Glomerular visceral epithelial cell (primary cell): Measurements from ENCODE around the gene PPP1R14C.
"Not testable (repeated sequence)": the region's sequence is repeated elsewhere in the genome, so short reads cannot be mapped to it uniquely, and the experiment has no call there.

Experiments used
- DNase-seq: peaks from one replicate; pipeline ENCODE4 v3.0.0-alpha.2; 2016; ENCODE audit errors: extremely low spot score

The PPP1R14C gene

DNA sequence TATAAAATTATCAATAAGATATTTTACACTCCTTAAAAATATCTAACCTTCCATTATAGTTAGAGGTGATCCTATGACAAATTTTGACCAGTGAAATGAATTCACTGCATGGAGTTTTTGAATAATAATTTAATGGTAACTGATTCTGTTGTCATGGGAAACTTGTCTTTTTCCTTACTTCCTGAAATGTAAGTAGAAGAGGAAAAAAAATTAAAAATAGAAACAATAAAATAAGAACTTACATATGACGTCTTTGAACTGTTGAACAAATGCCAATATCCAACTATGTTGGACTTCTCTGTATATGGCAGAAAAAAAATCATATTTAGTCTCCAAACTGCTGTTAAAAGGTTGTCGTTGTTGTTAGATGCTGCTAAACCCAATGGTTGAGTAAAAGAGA, 26.3 kb downstream of the PPP1R14C start:
- no peak for DNase-seq

GRCh38 chr6:150169609-150170008, 26.8 kb downstream of the PPP1R14C start:
- DNase-seq, result no peak

DNA sequence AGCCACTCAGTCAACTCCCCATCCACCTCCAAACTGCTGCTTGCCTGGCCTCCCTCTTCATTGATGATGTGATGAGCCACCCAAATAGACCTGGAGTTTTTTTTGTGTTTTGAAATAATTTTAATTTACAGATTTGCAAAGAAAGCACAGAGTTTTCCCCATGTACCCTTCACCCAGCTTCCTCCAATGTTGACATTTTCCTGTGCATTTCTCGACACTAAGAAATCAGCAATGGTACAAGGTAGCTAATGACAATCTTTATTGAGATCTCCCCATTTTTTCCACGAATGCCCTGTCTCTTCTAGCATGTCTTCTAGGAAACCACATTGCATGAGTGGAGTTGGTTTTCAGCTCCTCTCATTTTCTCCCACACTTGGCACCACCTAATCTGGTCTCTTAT, 30.1 kb downstream of the PPP1R14C start:
- no peak for DNase-seq

DNA sequence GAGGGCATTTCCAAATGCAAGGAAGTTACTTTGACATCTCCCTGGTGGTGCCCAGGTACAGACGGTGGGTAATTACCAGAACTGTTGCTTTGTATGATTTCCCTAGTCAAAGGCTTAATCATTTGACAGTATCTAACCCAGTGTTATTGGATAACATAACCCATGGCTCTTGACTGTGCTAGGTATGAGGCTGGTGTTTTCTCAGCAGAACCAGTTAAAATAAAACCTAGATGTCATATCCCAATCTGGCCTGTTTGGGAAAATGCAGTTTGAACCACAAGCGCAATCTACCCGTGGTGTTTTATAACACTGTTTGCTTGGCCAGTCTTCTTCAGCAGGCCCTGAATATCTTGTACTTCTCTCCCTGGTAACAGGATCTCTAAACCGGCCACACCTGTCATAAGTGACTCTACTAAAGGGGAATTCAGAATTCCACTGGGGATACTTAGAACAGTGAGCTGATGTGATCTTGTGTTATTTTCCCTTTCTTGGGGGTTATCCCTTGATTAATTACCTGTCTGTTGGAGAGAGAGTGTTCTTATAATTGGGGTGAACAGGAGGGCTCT, 32.8 kb downstream of the PPP1R14C start:
- DNase-seq, result peak; percentile 41

- DNase-seq, result peak; percentile 51
Observed at GRCh38 chr6:150176152-150176551, 33.3 kb downstream of the PPP1R14C start.

DNA sequence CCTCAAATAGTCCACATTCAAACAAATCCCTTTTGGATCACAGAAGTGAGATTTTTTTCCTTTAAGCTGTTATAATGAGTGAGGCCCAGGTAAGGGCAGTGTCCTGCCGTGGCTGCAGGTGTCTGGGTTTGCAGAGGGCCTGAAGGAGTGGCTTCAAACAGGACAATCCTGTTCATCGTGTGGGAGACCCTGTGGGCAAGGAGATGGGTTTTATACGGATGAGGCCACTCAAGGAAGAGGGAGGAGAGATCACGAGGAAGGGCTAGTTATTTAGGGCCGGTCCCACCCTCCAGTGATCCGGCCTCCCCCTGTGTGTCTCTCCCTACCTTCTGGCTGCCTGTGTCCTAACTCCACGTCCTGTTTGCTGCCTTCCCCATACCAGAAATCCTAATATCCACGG, 33.8 kb downstream of the PPP1R14C start:
- DNase-seq, result no peak

DNA sequence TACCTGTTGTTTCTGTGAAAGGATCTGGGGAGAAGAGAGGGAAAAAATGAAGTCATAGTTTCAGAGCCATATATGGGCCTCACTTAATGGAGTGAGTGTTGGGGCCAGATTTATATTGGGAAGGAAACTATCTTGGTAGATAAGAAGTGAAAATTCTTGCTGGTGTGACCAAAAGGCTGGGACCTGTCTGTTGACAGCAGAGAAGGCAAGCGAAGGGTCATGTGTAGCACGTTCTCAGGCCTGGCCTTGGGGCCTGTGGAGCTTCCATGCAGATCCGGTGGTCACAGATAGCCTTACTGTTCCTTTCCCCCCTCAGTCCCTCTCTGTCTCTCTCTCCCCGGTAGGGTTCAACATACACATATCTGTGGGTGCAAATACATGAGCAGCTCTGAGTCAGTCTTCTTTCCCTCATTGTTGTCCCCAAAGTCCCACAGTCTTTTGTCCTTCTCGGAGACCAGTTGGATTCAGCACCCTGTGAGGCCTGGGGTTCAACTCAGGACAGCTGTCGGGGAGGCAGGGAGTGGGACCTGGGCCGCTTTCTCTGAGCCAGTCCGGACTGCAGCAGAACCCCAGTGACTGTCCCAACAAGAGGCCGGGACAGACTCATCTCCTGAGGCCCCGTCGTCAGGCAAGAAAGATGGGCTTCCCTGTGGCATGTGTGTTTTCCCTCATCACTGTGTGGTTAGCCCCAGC, 34.6 kb downstream of the PPP1R14C start:
- DNase-seq, result no peak

DNA sequence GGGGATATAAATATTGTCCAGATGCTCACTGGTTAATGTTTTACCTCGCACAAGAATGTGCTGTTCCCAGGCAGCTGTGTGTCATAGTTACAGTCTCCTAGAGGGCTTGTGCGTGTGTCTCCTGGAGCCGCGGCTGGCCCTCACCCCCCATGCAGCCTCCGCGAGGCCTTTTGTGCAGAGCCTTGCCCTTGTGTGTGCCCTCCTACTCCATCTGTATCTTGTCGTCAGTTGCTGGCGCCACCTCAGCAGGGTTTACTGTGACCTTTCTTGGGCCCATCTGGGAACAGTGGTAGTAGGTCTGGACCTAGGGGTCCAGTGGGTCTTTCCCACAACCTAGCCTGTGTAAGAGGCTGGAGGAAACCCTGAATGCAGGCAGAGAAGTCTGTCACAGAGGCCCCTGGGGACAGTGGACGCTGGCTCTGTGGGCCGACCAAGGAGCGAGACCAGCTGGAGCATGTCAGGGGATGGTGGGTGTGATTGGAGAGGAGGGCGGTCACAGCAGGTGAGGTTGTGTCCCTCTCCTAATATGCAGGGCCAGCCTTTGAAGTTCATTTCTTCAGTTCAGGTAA, 35.2 kb downstream of the PPP1R14C start:
- peak; percentile 96 for DNase-seq

DNA sequence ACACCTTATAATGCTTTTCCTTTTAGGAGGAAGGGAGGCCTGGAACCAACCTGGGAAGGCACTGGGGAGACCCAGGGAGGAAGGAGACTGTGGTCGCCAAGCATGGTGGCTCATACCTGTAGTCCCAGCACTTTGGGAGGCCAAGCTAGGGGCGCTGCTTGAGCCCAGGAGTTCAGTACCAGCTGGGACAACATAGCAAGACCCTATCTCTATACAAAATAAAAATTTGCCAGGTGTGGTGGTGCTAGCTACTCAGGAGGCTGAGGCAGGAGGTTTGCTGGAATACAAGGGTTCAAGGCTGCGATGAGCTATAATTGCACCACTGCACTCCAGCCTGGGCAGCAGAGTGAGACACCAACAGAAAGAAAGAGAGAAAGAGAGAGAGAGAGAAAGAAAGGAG, 36.2 kb downstream of the PPP1R14C start:
- DNase-seq, result no peak

GRCh38 chr6:150179907-150180424, 37.1 kb downstream of the PPP1R14C start:
- not testable (repeated sequence) for DNase-seq

DNA sequence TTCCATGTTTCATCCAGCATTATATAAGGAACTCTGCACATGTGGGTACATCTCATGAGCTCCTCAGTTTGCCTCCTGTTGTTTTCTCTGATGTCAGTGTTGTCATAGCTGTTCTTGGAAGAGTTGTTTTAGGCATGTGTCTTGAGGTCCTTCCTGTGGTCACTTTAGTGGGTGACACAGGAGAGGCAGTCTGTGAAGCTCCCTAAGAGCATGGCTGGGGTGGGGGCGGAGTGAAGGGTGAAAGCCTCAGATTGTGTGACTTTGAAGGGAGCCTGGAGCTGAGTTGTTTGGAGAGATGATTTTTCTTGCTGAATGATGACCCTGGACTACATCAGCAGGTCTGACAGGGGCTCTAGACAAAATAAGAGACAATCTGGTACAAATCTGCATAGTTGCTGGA, 37.7 kb downstream of the PPP1R14C start:
- no peak for DNase-seq

- DNase-seq, result no peak
Observed at GRCh38 chr6:150182460-150183078, 39.7 kb downstream of the PPP1R14C start.

DNA sequence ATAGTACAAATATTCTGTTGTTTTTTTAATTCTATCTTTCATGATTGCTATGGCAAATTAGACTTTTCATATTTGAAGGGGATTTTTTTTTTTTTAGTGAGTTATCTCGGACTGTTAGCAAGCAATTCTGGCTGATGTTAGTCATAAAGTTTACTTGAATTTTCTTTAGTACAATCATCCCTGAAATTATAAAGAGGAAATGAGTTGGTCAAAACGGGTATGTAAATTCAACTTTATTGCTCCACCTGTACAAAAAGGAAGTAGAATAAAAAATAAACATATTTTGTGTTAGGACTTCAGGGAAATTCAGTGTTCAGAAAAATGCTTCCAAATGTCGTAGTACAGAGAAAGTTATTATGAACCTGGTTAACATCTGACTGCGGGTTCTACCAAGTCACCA, 40.3 kb downstream of the PPP1R14C start:
- no peak for DNase-seq

GRCh38 chr6:150183966-150184365, 41.1 kb downstream of the PPP1R14C start:
- DNase-seq, result no peak

DNA sequence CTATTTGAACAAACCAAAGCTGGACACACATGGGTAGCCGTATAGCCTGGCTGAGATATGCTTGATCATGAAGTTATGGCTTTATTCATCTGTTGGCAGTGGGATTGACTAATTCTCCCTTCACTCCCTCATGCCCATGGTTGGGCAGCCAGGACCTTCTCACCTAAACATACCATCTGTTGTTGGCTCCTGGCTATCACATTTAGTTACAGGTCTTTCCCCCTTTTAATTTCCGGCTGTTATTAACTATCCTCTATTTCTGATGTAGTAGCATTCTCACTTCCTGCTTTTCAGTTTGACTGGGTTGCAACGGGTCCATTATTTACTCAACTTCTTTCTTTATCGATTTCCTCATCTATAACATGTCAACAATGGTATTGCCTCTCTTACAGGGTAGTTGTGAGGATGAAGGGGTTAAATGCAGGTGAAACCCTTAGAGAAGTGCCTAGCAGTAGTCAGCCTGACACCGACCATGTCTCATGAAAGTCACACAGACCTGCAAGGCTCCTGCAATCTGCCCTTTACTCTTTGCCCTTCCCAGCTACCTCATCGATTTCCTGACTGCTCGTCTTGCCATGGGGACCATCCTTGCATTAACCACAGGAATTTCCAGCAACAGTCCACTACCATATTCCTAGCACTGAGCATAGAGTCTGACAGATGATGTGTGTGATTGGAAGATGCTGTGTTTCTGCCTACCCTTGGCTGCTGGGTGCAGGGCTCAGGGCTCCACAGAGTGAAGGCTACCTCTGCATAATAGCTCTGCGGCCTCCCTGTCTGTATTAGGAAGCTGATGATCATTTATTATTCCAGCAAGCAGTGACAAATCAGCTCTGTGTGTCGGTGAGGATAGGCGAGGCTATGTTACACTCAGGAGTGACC, 42.2 kb downstream of the PPP1R14C start:
- DNase-seq, result no peak

GRCh38 chr6:150185732-150186117, 42.9 kb downstream of the PPP1R14C start:
- no peak for DNase-seq

DNA sequence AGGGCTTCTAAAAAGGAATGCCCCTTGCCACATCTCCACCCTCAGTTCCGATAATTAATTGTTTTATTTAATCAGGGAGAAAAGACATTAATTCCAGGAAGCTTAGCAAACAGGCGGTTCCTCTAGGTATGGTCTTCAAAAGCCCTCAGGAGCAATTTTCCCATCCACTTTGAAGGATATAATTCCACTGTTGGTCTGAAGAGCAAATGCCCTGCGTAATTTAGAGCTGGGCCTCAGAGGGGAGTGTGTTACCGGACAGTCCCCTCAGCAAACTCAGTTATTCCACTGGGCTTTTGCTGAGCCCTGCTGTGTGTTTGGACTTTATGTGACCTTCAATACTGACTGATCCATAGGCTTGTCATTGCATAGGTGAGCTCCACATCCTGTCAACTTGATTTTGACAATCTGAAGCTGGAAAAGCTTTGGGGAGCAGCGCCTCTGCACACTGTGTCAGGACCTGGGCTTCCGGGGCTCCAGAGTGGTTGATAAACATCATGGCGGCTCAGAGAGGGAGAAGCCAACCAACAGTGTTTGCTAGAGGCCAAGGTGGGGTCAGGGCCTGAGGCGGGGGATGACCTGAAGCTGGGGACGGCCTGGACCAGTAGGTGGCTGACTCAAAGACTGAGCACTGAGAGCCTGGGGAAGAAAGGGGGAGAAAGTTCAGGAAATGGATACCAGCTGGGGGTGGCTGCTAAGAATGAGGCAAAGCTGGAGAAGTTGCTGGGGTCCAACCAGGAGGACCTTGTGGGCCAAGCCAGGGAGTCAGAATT, 43.5 kb downstream of the PPP1R14C start:
- DNase-seq, result no peak

DNA sequence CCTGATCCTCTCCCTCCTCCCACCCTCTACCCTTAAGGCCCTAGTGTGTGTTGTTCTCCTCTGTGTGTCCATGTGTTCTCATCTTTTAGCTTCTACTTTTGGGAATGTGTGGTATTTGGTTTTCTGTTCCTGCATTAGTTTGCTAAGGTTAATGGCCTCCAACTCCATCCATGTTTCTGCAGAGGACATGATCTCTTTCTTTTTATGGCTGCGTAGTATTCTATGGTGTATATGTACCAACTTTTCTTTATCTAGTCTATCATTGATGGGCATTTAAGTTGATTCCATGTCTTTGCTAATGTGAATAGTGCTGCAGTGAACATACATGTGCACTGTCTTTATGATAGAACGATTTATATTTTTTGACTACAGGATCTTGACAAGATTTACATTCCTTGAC, 44.6 kb downstream of the PPP1R14C start:
- not testable (repeated sequence) for DNase-seq

GRCh38 chr6:150189122-150189521, 46.3 kb downstream of the PPP1R14C start:
- DNase-seq, result no peak

GRCh38 chr6:150191809-150192208, 49.0 kb downstream of the PPP1R14C start:
- peak; percentile 64 for DNase-seq

GRCh38 chr6:150194195-150194594, 51.4 kb downstream of the PPP1R14C start:
- no peak for DNase-seq
